HTR-8/SVneo (cell line): ENCODE data around the gene ERMARD.

Source experiments
- DNase-seq: peaks from one replicate; pipeline ENCODE4 v3.0.0; 2011; ENCODE audit warnings: low spot score, mixed read lengths; ENCODE audit not compliant: insufficient read length
- FAIRE-seq: peaks from 2 replicates; lab custom pipeline; 2011; peaks lifted over from hg19 to GRCh38; lab: Jason Lieb, UNC

Gene ERMARD

DNA sequence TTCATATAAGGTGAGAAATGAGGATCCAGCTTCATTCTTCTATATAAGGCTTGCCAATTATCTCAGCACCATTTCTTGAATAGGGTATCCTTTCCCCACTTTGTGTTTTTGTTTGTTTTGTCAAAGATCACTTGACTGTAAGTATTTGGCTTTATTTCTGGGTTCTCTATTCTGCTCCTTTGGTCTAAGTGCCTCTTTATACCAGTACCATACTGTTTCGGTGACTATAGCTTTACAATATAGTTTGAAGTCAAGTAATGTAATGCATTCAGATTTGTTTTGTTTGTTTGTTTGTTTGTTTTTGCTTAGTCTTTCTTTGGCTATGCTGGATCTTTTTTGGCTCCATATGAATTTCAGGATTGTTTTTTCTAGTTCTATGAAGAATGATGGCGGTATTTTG is 64.6 kb downstream of the ERMARD start:
- no peak for FAIRE-seq
- DNase-seq = no peak

DNA sequence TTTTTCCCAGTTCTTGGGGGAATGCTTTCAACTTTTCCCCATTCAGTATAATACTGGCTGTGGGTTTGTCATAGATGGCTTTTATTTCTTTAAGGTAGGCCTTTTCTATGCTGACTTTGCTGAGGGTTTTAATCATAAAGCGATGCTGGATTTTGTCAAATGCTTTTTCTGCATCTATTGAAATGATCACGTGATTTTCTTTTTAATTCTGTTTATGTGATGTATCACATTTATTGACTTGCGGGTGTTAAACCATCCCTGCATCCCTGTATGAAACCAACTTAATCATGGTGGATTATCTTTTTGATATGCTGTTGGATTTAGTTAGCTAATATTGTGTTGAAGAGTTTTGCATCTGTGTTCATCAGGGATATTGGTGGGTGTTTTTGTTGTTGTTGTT is 65.6 kb downstream of the ERMARD start:
- DNase-seq = no peak
- FAIRE-seq = no peak

DNA sequence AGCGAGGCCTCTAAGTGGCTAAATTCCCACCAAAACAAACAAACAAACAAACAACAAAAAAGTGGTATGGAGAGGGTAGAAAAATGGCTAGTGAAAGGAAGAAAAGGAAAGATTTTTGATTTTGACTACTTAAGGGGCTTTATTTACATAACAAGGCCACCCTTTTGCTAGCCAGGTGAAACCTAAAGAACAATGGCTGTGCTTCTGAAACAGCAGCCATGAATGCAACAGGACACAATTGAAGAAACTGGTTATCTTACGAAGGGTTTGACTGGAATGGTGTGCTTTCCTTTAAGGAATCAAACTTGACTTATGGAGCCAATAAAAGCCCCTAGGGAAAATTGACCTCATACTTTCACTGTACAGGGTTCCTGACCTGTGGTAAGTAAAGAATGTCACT is 68.9 kb downstream of the ERMARD start:
- DNase-seq (no peak), FAIRE-seq (no peak)

DNA sequence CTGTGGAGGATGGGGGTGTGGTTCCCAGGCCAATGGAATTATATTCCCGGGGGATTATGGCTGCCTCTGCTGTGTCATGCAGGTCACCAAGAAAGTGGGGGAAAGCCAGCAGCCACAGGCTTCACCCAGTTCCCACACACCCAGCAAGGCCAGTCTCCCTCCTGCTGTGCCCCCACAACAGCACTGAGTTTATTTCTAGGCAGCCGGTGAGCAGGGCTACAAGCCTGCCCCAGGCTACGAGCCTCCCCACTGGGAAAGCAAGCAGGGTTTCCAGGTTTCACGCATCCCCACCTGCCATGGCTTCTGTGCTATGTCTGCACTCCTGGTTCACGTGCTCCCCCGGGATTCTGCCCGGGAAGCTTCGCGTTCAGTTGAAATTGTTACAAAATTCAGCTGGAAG is 72.6 kb downstream of the ERMARD start:
- FAIRE-seq (no peak), DNase-seq (no peak)

DNA sequence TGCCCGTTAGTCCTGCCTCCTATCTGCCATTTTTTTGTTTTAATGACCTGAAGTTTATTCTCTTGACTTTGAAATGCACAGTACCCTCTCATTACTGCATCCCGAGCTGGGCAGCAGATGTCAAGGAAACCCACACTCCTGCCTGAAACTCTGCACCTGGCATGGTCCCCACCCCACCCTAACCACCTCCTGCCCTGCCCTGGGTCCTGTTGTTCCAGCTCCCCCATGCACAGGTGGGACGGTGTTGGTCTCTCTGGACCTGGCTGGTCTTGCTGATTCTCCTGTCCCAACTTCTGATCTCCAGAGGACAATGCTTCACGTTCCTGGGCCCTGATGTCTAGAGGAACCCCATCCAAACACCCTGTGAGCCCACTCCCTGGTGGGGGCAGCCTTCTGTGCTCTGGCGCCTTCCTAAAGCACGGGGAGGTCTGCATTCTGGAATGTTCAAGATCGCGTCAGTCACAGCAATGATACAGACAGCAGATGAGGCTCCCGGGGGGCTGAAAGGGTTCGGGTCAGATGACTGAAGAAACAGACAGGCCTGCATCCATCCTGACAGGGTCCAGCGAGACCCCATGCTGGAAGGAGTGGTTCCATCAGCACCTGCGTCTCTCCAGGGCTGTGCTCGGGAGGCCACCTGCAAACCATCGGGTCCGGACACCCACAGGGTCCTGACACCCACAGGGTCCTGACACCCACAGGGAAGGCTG is 73.6 kb downstream of the ERMARD start:
- FAIRE-seq (no peak), DNase-seq (no peak)

DNA sequence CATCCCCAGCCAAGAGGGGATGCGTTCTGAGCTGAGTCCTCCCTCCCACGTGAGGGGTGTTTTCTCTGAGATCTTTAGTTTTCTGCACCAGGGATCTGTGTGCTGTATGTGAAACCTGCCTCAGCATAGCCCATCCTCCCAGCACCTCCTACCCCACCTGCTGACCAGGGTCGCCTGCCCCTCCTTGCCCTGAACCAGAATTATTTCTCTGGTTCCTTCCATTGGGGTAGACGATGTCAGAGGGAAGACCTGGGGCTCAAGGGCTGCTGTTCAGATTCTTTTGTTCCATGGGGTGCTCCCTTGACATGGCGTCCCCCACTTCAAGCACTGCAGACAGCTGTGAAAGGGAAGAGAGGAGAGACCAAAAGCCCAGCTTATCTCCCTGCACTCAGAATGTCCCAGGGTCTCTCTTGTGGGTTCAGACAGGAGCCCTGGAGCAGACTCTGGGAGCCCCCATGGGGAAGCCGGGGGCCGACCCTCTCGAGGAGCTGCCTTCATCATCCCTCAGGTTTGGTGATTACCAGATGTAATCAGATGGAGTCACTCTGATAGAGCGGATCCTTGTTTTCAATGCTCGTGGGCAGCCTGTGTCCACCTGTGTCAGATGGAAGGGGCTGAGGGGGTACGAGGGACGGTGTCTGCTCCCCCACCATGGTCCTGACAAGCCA is 74.3 kb downstream of the ERMARD start:
- DNase-seq (no peak), FAIRE-seq (no peak)

DNA sequence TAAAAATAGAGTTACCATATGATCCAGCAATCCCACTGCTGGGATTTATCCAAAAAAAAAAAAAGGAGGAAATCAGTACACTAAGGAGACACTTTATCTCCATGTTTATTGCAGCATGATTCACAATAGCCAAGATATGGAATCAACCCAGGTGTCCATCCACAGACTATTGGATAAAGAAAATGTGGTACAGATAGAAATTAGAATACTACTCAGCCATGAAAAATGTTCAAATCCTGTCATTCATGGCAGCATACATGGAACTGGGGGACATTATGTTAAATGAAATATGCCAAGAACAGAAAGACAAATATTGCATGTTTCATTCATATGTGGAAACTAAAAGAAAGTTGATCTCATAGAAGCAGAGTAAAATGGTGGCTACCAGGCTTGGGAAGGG is 75.3 kb downstream of the ERMARD start:
- FAIRE-seq (no peak), DNase-seq (no peak)

DNA sequence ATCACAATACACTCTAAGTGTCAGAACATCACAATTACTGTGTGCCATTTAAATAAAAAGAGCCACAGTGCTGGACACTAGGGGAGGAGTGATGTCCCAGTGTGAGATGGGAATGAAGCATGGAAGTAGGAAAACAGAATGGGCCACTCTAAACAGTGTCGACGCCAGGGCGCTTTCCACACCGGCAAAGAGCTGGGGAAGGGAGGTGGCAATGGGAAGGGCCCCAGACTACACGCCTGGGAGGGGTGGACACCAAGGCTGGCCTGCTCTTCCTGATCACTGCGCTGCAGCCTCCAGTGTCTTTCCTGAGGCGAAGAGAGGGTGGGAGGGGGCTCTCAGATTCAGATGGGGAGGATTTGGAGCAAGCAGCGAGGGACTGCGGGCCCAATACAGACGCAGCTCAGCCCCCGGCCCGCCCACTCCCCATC is 75.9 kb downstream of the ERMARD start:
- FAIRE-seq = no peak
- DNase-seq = no peak

DNA sequence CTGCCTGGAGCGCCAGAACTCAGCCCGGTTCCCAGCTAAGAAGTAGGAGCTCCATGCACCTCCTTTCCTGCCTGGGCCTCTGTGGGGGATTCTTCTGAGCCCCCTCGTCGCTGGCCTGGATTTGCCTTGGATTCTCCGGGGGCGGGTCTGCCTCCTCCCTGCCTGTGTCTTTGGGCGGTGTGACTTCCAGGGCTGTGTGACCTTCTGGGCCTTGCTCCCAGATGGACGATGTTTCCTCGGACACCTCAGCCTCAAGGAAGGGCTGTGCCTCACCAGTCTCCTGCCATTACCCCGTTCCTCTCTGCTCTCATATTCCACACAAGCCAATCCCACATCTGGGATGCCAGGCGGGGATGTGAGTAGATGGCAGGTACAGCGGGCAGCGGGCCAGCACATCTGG is 76.8 kb downstream of the ERMARD start:
- no peak for DNase-seq
- FAIRE-seq = no peak

DNA sequence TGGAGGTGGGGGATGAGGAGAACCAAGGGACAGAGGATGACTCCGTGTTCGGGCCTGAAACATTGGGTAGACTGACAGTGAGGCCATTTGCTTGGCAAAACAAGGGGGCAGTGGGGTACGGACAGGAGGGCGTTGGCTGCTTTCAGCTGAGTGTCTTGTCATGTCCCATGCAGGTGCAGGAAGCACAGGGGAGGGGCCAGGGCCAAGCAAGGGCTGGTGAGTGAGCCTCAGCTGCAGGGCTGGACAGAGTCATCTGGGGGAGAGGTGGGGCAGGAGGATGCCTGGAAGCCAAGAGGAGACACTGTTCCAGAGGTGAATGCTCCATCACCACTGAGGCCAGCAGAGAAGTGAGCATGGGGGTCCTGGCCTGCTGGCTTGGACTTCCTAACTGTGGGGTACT is 78.4 kb downstream of the ERMARD start:
- FAIRE-seq (no peak), DNase-seq (no peak)

DNA sequence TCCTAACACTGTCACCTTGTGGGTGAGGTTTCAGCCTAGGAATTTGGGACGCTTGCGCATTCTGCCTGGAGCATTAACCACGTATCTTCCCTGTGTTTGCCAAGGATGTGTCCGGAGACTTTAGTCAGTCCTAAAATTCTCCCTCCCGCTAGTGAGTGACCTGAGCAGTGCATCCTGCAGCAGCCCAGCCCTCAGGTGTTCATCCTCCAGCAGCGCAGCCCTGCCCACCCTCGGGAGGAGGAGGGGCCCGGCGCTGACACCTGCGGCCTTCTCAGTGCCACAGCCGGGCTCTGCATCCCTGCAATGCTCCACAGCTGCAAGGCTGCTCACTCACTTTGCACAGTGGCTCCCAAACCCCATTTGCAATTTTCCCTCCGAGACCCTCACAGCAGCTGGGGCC is 79.5 kb downstream of the ERMARD start:
- no peak for FAIRE-seq
- no peak for DNase-seq
